Measurements from ENCODE around the gene MFAP2.

The MFAP2 gene

DNA sequence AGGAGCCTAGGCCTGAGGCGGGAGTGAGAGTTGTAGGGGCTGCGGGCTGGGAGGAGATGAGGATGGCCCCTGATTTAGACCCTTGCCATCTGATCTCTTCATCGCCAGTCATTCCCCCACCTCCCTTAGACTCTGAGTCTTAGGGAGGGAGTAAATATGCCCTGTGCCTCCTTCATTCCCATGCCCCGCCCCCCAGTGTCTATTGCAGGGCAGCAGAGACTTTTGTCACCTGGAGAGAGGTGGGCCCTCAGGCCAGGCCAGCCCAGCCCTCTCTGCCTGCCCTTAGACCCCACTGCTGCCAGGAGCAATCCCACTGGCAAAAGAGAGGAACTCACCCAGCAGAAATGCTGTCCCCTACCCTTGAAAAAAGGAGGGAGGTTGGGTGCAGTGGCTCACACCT is 3.2 kb upstream of the MFAP2 start:
- no peaks in the 10 kb centered on the region for H3K9me3 ChIP-seq (ENCODE audit: control insufficient read depth, insufficient read depth, low read depth, low read length)
- no peaks in the 10 kb centered on the region for H3K4me1 ChIP-seq (ENCODE audit: control insufficient read depth, insufficient read depth, low read length)
- H3K4me3 ChIP-seq (ENCODE audit: low read depth, low read length): no peak overlapping the region
- peaks cover 0 to 36% of the 10 kb centered on the region in 2 experiments; a peak in 2 of 3 replicates for H3K36me3 ChIP-seq (ENCODE audit: control insufficient read depth in 2 of 2, insufficient read depth in 1 of 2, low read length in 2 of 2)
- TF ChIP-seq GLIS1 (tag by site-specific recombination; IDR thresholded peaks at IDR 0.05) (no peak), ZNF677 (tag by site-specific recombination; IDR thresholded peaks at IDR 0.05) (no peak), ZNF354C (tag by site-specific recombination; IDR thresholded peaks at IDR 0.05; ENCODE audit: borderline replicate concordance, low read depth) (no peak), ZNF768 (tag by site-specific recombination; IDR thresholded peaks at IDR 0.05) (no peak), ZNF610 (tag by site-specific recombination; IDR thresholded peaks at IDR 0.05; ENCODE audit: borderline replicate concordance) (no peak), ZBTB8A (tag by site-specific recombination; IDR thresholded peaks at IDR 0.05) (no peak), ZNF692 (tag by site-specific recombination; IDR thresholded peaks at IDR 0.05) (no peak), ZNF280C (tag by site-specific recombination; IDR thresholded peaks at IDR 0.05) (no peak), ZSCAN23 (tag by site-specific recombination; IDR thresholded peaks at IDR 0.05) (no peak), ZNF311 (tag by site-specific recombination; IDR thresholded peaks at IDR 0.05; ENCODE audit: borderline replicate concordance) (no peak), ZNF701 (tag by site-specific recombination; IDR thresholded peaks at IDR 0.05) (no peak), ZFP3 (tag by site-specific recombination; IDR thresholded peaks at IDR 0.05; ENCODE audit: low read depth) (no peak), BCL11A (tag by site-specific recombination; IDR thresholded peaks at IDR 0.05; ENCODE audit: low read depth) (no peak), ZNF214 (tag by site-specific recombination; IDR thresholded peaks at IDR 0.05; ENCODE audit: borderline replicate concordance) (no peak)
- TF ChIP-seq, protein P1, sequence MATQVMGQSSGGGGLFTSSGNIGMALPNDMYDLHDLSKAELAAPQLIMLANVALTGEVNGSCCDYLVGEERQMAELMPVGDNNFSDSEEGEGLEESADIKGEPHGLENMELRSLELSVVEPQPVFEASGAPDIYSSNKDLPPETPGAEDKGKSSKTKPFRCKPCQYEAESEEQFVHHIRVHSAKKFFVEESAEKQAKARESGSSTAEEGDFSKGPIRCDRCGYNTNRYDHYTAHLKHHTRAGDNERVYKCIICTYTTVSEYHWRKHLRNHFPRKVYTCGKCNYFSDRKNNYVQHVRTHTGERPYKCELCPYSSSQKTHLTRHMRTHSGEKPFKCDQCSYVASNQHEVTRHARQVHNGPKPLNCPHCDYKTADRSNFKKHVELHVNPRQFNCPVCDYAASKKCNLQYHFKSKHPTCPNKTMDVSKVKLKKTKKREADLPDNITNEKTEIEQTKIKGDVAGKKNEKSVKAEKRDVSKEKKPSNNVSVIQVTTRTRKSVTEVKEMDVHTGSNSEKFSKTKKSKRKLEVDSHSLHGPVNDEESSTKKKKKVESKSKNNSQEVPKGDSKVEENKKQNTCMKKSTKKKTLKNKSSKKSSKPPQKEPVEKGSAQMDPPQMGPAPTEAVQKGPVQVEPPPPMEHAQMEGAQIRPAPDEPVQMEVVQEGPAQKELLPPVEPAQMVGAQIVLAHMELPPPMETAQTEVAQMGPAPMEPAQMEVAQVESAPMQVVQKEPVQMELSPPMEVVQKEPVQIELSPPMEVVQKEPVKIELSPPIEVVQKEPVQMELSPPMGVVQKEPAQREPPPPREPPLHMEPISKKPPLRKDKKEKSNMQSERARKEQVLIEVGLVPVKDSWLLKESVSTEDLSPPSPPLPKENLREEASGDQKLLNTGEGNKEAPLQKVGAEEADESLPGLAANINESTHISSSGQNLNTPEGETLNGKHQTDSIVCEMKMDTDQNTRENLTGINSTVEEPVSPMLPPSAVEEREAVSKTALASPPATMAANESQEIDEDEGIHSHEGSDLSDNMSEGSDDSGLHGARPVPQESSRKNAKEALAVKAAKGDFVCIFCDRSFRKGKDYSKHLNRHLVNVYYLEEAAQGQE (tag by site-specific recombination; IDR thresholded peaks at IDR 0.05): no peak
- TF ChIP-seq, protein P2, sequence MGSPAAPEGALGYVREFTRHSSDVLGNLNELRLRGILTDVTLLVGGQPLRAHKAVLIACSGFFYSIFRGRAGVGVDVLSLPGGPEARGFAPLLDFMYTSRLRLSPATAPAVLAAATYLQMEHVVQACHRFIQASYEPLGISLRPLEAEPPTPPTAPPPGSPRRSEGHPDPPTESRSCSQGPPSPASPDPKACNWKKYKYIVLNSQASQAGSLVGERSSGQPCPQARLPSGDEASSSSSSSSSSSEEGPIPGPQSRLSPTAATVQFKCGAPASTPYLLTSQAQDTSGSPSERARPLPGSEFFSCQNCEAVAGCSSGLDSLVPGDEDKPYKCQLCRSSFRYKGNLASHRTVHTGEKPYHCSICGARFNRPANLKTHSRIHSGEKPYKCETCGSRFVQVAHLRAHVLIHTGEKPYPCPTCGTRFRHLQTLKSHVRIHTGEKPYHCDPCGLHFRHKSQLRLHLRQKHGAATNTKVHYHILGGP (tag by site-specific recombination; IDR thresholded peaks at IDR 0.05): no peak
- TF ChIP-seq, protein P3, sequence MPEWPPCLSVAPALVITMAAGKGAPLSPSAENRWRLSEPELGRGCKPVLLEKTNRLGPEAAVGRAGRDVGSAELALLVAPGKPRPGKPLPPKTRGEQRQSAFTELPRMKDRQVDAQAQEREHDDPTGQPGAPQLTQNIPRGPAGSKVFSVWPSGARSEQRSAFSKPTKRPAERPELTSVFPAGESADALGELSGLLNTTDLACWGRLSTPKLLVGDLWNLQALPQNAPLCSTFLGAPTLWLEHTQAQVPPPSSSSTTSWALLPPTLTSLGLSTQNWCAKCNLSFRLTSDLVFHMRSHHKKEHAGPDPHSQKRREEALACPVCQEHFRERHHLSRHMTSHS (tag by site-specific recombination; IDR thresholded peaks at IDR 0.05): no peak
- TF ChIP-seq, protein P4, sequence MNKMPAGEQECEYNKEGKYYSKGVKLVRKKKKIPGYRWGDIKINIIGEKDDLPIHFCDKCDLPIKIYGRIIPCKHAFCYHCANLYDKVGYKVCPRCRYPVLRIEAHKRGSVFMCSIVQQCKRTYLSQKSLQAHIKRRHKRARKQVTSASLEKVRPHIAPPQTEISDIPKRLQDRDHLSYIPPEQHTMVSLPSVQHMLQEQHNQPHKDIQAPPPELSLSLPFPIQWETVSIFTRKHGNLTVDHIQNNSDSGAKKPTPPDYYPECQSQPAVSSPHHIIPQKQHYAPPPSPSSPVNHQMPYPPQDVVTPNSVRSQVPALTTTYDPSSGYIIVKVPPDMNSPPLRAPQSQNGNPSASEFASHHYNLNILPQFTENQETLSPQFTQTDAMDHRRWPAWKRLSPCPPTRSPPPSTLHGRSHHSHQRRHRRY (tag by site-specific recombination; IDR thresholded peaks at IDR 0.05): no peak
- ChIA-PET CTCF (interaction anchor here (0.6 kb wide), 1 partner anchor 365 kb away, joined by 3 read pairs; no protein-coding TSS in a partner anchor), POLR2A (interaction anchor here (0.7 to 1.2 kb wide), 2 partner anchors 20 to 86 kb away, joined by 4 to 5 read pairs; no protein-coding TSS in a partner anchor)
- no peak overlapping the region for H3K27ac ChIP-seq (ENCODE audit: extremely low read depth, low read depth, low read length)

Measured in HEK293 (cell line).